NCI-H1092 treated with DMSO at 0.1 percent for 48 hours (cell line): ENCODE measurements around the gene SSRP1.
"Not testable (repeated sequence)": the region's sequence is repeated elsewhere in the genome, so short reads cannot be mapped to it uniquely, and the experiment has no call there.

Source experiments
- DNase-seq: peaks from one replicate; lab custom pipeline; 2025; lab: John Stamatoyannopoulos, UW

Gene SSRP1

GRCh38 chr11:57335343-57336110 lies at the start of gene SSRP1:
Gene SSRP1, minus strand, starts transcription at chr11:57335892. Its CDS starts 771 bp downstream, at chr11:57335121.
- DNase-seq, result peak; percentile 94

- DNase-seq, result no peak
These were observed 45.3 kb upstream of the SSRP1 start, which contains the start of gene PRG3 for GRCh38 chr11:57380975-57381374. Gene PRG3, minus strand, starts transcription at chr11:57381150. Its CDS starts 442 bp downstream, at chr11:57380708.

- no peak for DNase-seq
These were observed 44.0 kb upstream of the SSRP1 start for GRCh38 chr11:57379732-57380131.

GRCh38 chr11:57378186-57378585 lies 42.5 kb upstream of the SSRP1 start:
- DNase-seq, result no peak

GRCh38 chr11:57377107-57377506 lies 41.4 kb upstream of the SSRP1 start:
- DNase-seq, result no peak

- no peak for DNase-seq
These were observed 40.7 kb upstream of the SSRP1 start for GRCh38 chr11:57376095-57377090.

GRCh38 chr11:57375490-57375889 lies 39.8 kb upstream of the SSRP1 start:
- DNase-seq, result no peak

GRCh38 chr11:57374966-57375365 lies 39.3 kb upstream of the SSRP1 start:
- no peak for DNase-seq

- no peak for DNase-seq
These were observed 37.5 kb upstream of the SSRP1 start for GRCh38 chr11:57373146-57373545.

GRCh38 chr11:57370941-57371340 lies 35.2 kb upstream of the SSRP1 start:
- DNase-seq, result no peak

- DNase-seq, result no peak
These were observed 34.6 kb upstream of the SSRP1 start for GRCh38 chr11:57370251-57370650.

- DNase-seq, result no peak
These were observed 33.1 kb upstream of the SSRP1 start for GRCh38 chr11:57368845-57369232.

GRCh38 chr11:57368106-57368844 lies 32.6 kb upstream of the SSRP1 start:
- DNase-seq, result peak; percentile 54

GRCh38 chr11:57364851-57365660 lies 29.4 kb upstream of the SSRP1 start:
- no peak for DNase-seq

- DNase-seq, result no peak
These were observed 27.7 kb upstream of the SSRP1 start for GRCh38 chr11:57363131-57364080.

- no peak for DNase-seq
These were observed 26.2 kb upstream of the SSRP1 start for GRCh38 chr11:57361926-57362325.

- DNase-seq, result not testable (repeated sequence)
These were observed 25.7 kb upstream of the SSRP1 start for GRCh38 chr11:57361420-57361819.

GRCh38 chr11:57360991-57361390 lies 25.3 kb upstream of the SSRP1 start:
- peak; percentile 32 for DNase-seq

GRCh38 chr11:57359896-57360690 lies 24.4 kb upstream of the SSRP1 start:
- DNase-seq, result no peak
